ENCODE measurements around the gene ACAP3.

The ACAP3 gene

GRCh38 chr1:1267488-1268283 is 40.0 kb downstream of the ACAP3 start:
- H3K9me3 ChIP-seq (ENCODE audit: low read depth, low read length) = no peaks in the 10 kb centered on the region
- TF ChIP-seq POLR2AphosphoS5 (IDR thresholded peaks at IDR 0.05; ENCODE audit: borderline replicate concordance, low read depth, low read length) (no peak), EZH2 (IDR thresholded peaks at IDR 0.05) (no peak), FOXP2 (optimal IDR thresholded peaks at IDR 0.05; ENCODE audit: control extremely low read depth, extremely low read length, insufficient read depth) (no peak)
- H3K9ac ChIP-seq (ENCODE audit: insufficient read length) = no peak overlapping the region
- peaks cover 53% of the 10 kb centered on the region for H3K36me3 ChIP-seq (ENCODE audit: insufficient read depth, low read length)
- no peak for DNase-seq (ENCODE audit: low read depth, low spot score)
- no peak overlapping the region for H3K4me3 ChIP-seq
- H3K27ac ChIP-seq = no peak overlapping the region

GRCh38 chr1:1264868-1265272 is 42.9 kb downstream of the ACAP3 start:
- no peak overlapping the region for H3K4me3 ChIP-seq

GRCh38 chr1:1264026-1264425 is 43.7 kb downstream of the ACAP3 start:
- Histone ChIP-seq H3K9ac (ENCODE audit: insufficient read length) (no peak overlapping the region), H3K36me3 (ENCODE audit: insufficient read depth, low read length) (peaks cover 66% of the 10 kb centered on the region), H3K9me3 (ENCODE audit: low read depth, low read length) (no peaks in the 10 kb centered on the region), H3K4me3 (no peak overlapping the region), H3K27ac (no peak overlapping the region)
- TF ChIP-seq FOXP2 (optimal IDR thresholded peaks at IDR 0.05; ENCODE audit: control extremely low read depth, extremely low read length, insufficient read depth) (no peak), EZH2 (IDR thresholded peaks at IDR 0.05) (no peak), POLR2AphosphoS5 (IDR thresholded peaks at IDR 0.05; ENCODE audit: borderline replicate concordance, low read depth, low read length) (no peak)
- no peak for DNase-seq (ENCODE audit: low read depth, low spot score)

More at GRCh38 chr1:1264868-1265272, 42.9 kb downstream of the ACAP3 start:
- DNase-seq (ENCODE audit: low read depth, low spot score) = no peak
- TF ChIP-seq EZH2 (IDR thresholded peaks at IDR 0.05) (no peak), POLR2AphosphoS5 (IDR thresholded peaks at IDR 0.05; ENCODE audit: borderline replicate concordance, low read depth, low read length) (no peak), FOXP2 (optimal IDR thresholded peaks at IDR 0.05; ENCODE audit: control extremely low read depth, extremely low read length, insufficient read depth) (no peak)
- Histone ChIP-seq H3K9ac (ENCODE audit: insufficient read length) (no peak overlapping the region), H3K36me3 (ENCODE audit: insufficient read depth, low read length) (peaks cover 63% of the 10 kb centered on the region), H3K27ac (no peak overlapping the region), H3K9me3 (ENCODE audit: low read depth, low read length) (no peaks in the 10 kb centered on the region)

- DNase-seq (ENCODE audit: low read depth, low spot score) = no peak
- H3K9ac ChIP-seq (ENCODE audit: insufficient read length) = no peak overlapping the region
- no peaks in the 10 kb centered on the region for H3K9me3 ChIP-seq (ENCODE audit: low read depth, low read length)
- H3K27ac ChIP-seq = no peak overlapping the region
- TF ChIP-seq FOXP2 (optimal IDR thresholded peaks at IDR 0.05; ENCODE audit: control extremely low read depth, extremely low read length, insufficient read depth) (no peak), POLR2AphosphoS5 (IDR thresholded peaks at IDR 0.05; ENCODE audit: borderline replicate concordance, low read depth, low read length) (no peak), EZH2 (IDR thresholded peaks at IDR 0.05) (no peak)
- no peak overlapping the region for H3K4me3 ChIP-seq
- peaks cover 65% of the 10 kb centered on the region for H3K36me3 ChIP-seq (ENCODE audit: insufficient read depth, low read length)
Measured at GRCh38 chr1:1262758-1263157, 45.0 kb downstream of the ACAP3 start.

- TF ChIP-seq POLR2AphosphoS5 (IDR thresholded peaks at IDR 0.05; ENCODE audit: borderline replicate concordance, low read depth, low read length) = no peak
- TF ChIP-seq FOXP2 (optimal IDR thresholded peaks at IDR 0.05; ENCODE audit: control extremely low read depth, extremely low read length, insufficient read depth) = no peak
- no peak for TF ChIP-seq EZH2 (IDR thresholded peaks at IDR 0.05)
- DNase-seq (ENCODE audit: low read depth, low spot score) = no peak
- Histone ChIP-seq H3K36me3 (ENCODE audit: insufficient read depth, low read length) (peaks cover 64% of the 10 kb centered on the region), H3K4me3 (no peak overlapping the region), H3K9ac (ENCODE audit: insufficient read length) (no peak overlapping the region), H3K27ac (no peak overlapping the region), H3K9me3 (ENCODE audit: low read depth, low read length) (no peaks in the 10 kb centered on the region)
Measured at GRCh38 chr1:1262071-1262470, 45.7 kb downstream of the ACAP3 start.

GRCh38 chr1:1260843-1261560 is 46.7 kb downstream of the ACAP3 start:
- no peak for DNase-seq (ENCODE audit: low read depth, low spot score)
- no peak overlapping the region for H3K9ac ChIP-seq (ENCODE audit: insufficient read length)

GRCh38 chr1:1259951-1260600 is 47.7 kb downstream of the ACAP3 start:
- H3K36me3 ChIP-seq (ENCODE audit: insufficient read depth, low read length) = peaks cover 73% of the 10 kb centered on the region
- H3K27ac ChIP-seq = no peak overlapping the region; the same call in 1 of the 2 replicates
- H3K9ac ChIP-seq (ENCODE audit: insufficient read length) = no peak overlapping the region
- H3K4me3 ChIP-seq = no peak overlapping the region
- no peaks in the 10 kb centered on the region for H3K9me3 ChIP-seq (ENCODE audit: low read depth, low read length)
- TF ChIP-seq EZH2 (IDR thresholded peaks at IDR 0.05) = no peak
- TF ChIP-seq POLR2AphosphoS5 (IDR thresholded peaks at IDR 0.05; ENCODE audit: borderline replicate concordance, low read depth, low read length) = no peak
- no peak for TF ChIP-seq FOXP2 (optimal IDR thresholded peaks at IDR 0.05; ENCODE audit: control extremely low read depth, extremely low read length, insufficient read depth)
- no peak for DNase-seq (ENCODE audit: low read depth, low spot score)

More at GRCh38 chr1:1260843-1261560, 46.7 kb downstream of the ACAP3 start:
- Histone ChIP-seq H3K9me3 (ENCODE audit: low read depth, low read length) (no peaks in the 10 kb centered on the region), H3K36me3 (ENCODE audit: insufficient read depth, low read length) (peaks cover 70% of the 10 kb centered on the region), H3K4me3 (no peak overlapping the region), H3K27ac (peak overlapping the region; percentile 42; the same call in 1 of the 2 replicates)
- TF ChIP-seq FOXP2 (optimal IDR thresholded peaks at IDR 0.05; ENCODE audit: control extremely low read depth, extremely low read length, insufficient read depth) (no peak), EZH2 (IDR thresholded peaks at IDR 0.05) (no peak), POLR2AphosphoS5 (IDR thresholded peaks at IDR 0.05; ENCODE audit: borderline replicate concordance, low read depth, low read length) (no peak)

- Histone ChIP-seq H3K36me3 (ENCODE audit: insufficient read depth, low read length) (peaks cover 72% of the 10 kb centered on the region), H3K9ac (ENCODE audit: insufficient read length) (no peak overlapping the region)
Measured at GRCh38 chr1:1259540-1259939, 48.2 kb downstream of the ACAP3 start.

More at GRCh38 chr1:1259540-1259939, 48.2 kb downstream of the ACAP3 start:
- TF ChIP-seq FOXP2 (optimal IDR thresholded peaks at IDR 0.05; ENCODE audit: control extremely low read depth, extremely low read length, insufficient read depth) (no peak), EZH2 (IDR thresholded peaks at IDR 0.05) (no peak), POLR2AphosphoS5 (IDR thresholded peaks at IDR 0.05; ENCODE audit: borderline replicate concordance, low read depth, low read length) (no peak)
- H3K4me3 ChIP-seq = no peak overlapping the region
- DNase-seq (ENCODE audit: low read depth, low spot score) = no peak
- H3K27ac ChIP-seq = no peak overlapping the region
- no peaks in the 10 kb centered on the region for H3K9me3 ChIP-seq (ENCODE audit: low read depth, low read length)
